Cortex of kidney (tissue), 1 donor: ENCODE measurements around the gene ZNF417.
"Not testable (repeated sequence)": the region's sequence is repeated elsewhere in the genome, so short reads cannot be mapped to it uniquely, and the experiment has no call there.

Source experiments
- DNase-seq: peaks from one replicate; lab custom pipeline; 2025; lab: John Stamatoyannopoulos, UW

Gene ZNF417

DNA sequence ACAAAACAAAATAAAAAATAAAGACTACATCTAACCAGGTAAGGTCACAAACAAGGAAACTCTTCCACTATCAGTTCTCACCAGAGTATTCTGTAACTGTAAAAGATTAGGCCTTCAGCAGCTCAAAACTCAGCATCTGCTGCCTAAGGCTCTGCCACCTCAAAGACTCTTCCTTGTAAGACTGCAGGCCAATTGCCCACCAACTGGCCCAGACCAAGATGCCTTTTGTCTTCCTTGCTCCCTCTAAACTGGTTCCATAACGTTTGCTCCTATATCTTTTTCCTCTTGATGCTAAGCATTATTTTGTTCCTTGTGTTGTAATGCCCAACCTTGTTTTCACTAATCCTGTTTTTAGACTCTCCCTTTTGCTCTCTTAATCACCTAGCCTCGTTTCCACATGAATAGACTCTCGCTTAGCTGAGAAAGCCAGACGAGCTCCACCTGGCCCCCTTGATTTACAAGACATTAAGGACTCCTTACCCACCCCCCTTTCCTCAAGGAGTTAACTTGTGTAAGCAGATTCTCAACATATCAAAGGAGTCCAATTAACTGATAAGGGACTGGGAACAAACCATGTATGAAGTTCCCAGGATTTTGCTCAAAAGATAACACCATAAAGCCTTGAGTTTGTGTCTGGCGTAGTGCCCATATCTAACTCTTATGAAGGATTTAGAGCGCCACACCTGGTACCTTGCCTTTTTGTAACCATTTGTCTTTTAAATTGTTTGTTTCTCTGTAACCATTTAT lies 29.0 kb downstream of the ZNF417 start:
- DNase-seq, result no peak

- no peak for DNase-seq
Measured at GRCh38 chr19:57886046-57886445, 30.3 kb downstream of the ZNF417 start.

- not testable (repeated sequence) for DNase-seq
Measured at GRCh38 chr19:57873883-57874799, 42.3 kb downstream of the ZNF417 start.

DNA sequence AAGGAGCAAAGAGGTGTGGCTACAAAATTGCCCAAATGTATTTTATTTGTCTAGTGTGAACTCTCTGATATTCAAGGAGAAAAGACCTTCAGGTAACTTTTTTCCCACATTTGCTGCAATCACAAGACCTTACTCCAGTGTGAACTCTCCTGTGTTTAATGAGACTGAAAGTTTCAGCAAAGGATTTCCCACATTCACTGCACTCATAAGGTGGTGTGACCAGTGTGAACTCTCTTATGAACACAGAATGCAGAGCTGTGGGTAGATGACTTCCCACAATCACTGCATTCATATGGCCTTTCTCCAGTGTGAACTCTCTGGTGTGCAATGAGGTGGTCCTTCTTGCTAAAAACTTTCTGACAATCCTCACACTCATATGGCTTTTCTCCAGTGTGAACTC lies 43.9 kb downstream of the ZNF417 start:
- no peak for DNase-seq

- DNase-seq, result no peak
Measured at GRCh38 chr19:57870225-57870624, 46.2 kb downstream of the ZNF417 start.

DNA sequence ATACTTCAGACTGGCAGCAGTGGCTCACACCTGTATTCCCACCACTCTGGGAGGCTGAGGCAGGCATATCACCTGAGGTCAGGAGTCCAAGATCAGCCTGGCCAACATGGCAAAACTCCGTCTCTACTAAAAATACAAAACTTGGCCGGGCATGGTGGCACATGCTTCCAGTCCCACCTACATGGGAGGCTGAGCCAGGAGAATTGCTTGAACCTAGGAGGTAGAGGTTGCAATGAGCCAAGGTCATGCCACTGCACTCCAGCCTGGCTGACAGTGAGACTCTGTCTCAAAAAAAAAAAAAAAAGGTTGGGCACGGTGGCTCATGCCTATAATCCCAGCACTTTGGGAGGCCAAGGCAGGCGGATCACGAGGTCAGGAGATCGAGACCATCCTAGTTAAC lies 46.7 kb downstream of the ZNF417 start:
- not testable (repeated sequence) for DNase-seq

GRCh38 chr19:57867868-57868492 lies 48.4 kb downstream of the ZNF417 start:
- DNase-seq, result no peak
